Activated naive CD8-positive, alpha-beta T cell treated with anti-CD3 and anti-CD28 coated beads, Interleukin-2, amount 10 ng/mL, durations not matched to agents 7 days and 5 days (primary cell): ENCODE measurements around the gene RCOR3. TPM values are rescaled to one million over a fixed set of nuclear protein-coding genes. Genes with fewer than 3 reads are reported as not detected.
"Not testable (repeated sequence)": the region's sequence is repeated elsewhere in the genome, so short reads cannot be mapped to it uniquely, and the experiment has no call there.

Experiments
- ATAC-seq: fragments of 150-1000 bp; cut with Tn5 transposase; one replicate; pipeline ENCODE4 v1.10.0; 2021; ENCODE audit warnings: low read depth, moderate library complexity
- POLR2A ChIA-PET: fragments of 350-600 bp; sonication (Branson Sonifier 250); formaldehyde crosslinking; loops from one replicate; lab custom pipeline; 2021; ENCODE audit warnings: antibody characterized with exemption; lab: Charles Lee
- DNase-seq: peaks from one replicate; pipeline ENCODE4 v3.0.0; 2021
- H3K27ac Mint-ChIP-seq: one replicate; pipeline ENCODE4 v1.8.0; 2022; ENCODE audit warnings: mild to moderate bottlenecking, mixed read lengths
- H3K27me3 Mint-ChIP-seq: one replicate; pipeline ENCODE4 v1.8.0; 2022; ENCODE audit warnings: mild to moderate bottlenecking, moderate library complexity, mixed read lengths
- H3K36me3 Mint-ChIP-seq: one replicate; pipeline ENCODE4 v1.8.0; 2021; ENCODE audit warnings: mild to moderate bottlenecking, mixed read lengths
- H3K4me1 Mint-ChIP-seq: one replicate; pipeline ENCODE4 v1.8.0; 2021; ENCODE audit warnings: mixed read lengths
- H3K4me3 Mint-ChIP-seq: one replicate; pipeline ENCODE4 v1.8.0; 2022; ENCODE audit warnings: mild to moderate bottlenecking, moderate library complexity, mixed read lengths
- H3K9me3 Mint-ChIP-seq: one replicate; pipeline ENCODE4 v1.8.0; 2021; ENCODE audit warnings: mixed read lengths
- total RNA-seq, 2 experiments: library from RNA; stranded (reverse); gene quantifications; one replicate each; pipeline ENCODE4 v1.2.3, GENCODE V29; 2021

The RCOR3 gene
- total RNA-seq, 2 experiments from 2014 or later = 54.8 to 61.1 TPM

DNA sequence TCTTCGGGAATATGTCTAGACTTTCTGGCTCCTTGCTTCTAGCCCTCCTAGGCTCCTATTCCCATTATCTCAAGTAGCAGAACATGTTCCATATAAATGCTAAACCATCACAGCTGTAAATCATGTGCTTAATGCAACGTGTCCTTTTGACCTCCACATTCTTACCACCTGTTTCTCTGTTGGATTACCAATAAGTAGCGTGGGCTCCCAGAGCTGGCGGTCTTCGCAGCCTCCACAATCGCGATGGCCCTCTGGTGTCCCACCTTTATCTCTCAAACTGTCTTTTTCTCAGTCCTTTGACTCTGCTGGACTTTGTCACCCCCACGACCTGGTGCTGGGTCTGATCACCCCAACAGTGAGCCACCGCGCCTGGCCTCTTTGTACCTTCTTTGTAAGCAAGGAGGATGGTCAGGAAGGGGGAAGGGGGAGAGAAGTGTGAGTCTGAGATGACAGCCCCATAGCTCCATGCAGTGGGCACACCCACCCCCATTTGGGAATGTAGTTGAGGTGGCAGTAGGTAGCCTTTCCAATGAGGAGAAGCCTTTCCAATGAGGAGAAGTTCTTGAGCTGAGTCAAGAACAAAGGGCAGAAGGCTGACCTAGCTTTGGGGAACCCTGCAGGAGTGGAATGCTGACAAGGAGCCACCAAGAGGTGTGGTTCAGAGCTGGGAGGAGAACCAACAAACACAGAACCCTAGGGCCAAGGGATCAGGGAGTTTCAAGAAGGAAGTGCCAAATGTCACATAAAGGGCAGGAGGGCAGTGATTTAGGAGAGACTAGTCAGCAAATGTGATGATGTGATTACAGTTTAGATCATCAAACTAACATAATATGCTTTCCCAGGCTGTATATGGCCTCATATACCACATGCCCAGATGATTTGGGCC is 81.7 kb downstream of the RCOR3 start:
- ATAC-seq = no peak
- Mint-ChIP-seq H3K4me1 (peaks cover 57% of the 10 kb centered on the region), H3K27me3 (no peaks in the 10 kb centered on the region), H3K36me3 (peaks cover 43% of the 10 kb centered on the region), H3K9me3 (no peaks in the 10 kb centered on the region), H3K4me3 (peak overlapping the region; percentile 10), H3K27ac (no peak overlapping the region)
- no peak for DNase-seq
- POLR2A ChIA-PET = interaction anchor here (2.3 kb wide), 1 partner anchor 12 kb away, joined by 11 read pairs; no protein-coding TSS in a partner anchor

DNA sequence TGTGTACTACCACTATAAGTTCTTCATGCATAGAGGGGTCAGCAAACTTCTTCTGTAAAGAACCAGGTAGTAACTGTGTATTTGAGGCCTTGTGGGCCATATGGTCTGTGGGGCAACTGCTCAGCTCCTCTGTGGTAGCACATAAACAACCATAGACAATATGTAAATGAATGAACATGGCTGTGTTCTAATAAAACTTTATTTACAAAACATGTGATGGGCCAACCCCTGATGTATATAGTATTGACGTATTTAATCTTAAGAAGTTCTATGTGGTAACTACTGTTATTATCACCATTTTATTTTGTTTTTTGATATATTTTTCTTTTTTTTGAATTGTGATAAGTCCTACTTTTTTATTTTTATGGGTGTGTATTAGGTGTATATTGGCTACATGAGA is 82.8 kb downstream of the RCOR3 start:
- ATAC-seq = no peak
- DNase-seq = no peak
- no peaks in the 10 kb centered on the region for H3K9me3 Mint-ChIP-seq
- H3K27ac Mint-ChIP-seq = no peak overlapping the region
- no peaks in the 10 kb centered on the region for H3K27me3 Mint-ChIP-seq
- POLR2A ChIA-PET = interaction anchor here (2.3 kb wide), 1 partner anchor 13 kb away, joined by 11 read pairs; no protein-coding TSS in a partner anchor
- H3K36me3 Mint-ChIP-seq = peaks cover 47% of the 10 kb centered on the region
- H3K4me1 Mint-ChIP-seq = peaks cover 51% of the 10 kb centered on the region
- H3K4me3 Mint-ChIP-seq = no peak overlapping the region

DNA sequence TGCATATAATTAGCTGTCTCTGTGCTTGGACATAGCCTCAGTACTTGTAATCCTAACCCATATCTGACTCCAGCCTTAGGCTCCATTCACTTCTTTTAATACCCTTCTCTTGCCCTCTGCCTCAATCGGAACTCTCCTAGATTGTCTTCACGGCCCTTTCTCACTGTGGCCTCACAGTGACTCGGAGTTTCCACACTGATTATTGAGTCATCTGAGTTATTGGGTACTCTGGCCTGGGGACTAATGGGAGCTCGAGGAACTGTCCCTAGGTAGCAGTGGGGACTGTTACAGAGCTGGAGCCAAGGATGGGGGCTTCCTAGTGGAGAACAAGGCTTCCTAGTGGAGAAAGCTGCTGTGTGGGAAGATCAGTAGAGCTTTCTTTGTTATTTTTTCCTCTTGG is 84.4 kb downstream of the RCOR3 start:
- Mint-ChIP-seq H3K9me3 (no peaks in the 10 kb centered on the region), H3K27me3 (no peaks in the 10 kb centered on the region), H3K4me3 (no peak overlapping the region), H3K36me3 (peaks cover 46% of the 10 kb centered on the region), H3K27ac (peak overlapping the region; percentile 21), H3K4me1 (peaks cover 47% of the 10 kb centered on the region)
- ATAC-seq (no peak), DNase-seq (no peak)
- POLR2A ChIA-PET = interaction anchor here (1.2 kb wide), 1 partner anchor 16 kb away, joined by 3 read pairs; no protein-coding TSS in a partner anchor

DNA sequence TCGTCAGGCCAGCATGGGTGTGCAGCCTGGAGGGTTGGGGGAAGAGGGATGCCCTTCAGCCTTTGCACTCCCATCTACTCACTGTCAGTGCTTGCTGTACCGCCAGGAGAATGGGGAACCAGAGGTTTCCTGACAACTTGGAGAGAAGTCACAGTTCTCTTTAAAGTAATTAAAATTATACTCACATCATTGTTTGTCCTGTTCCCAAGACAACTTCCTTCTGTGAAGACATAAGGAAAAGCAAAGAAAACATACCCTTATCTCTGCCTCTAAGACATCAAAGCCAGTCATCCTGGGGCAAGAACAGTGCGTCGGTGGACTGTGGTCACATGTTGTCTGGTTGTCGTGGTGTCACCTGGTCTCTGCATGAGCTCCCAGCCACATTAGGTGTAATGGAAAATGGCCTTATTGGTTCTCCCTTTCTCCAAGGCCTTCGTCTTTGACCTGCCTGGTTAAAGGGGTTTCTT is 85.0 kb downstream of the RCOR3 start:
- no peak for ATAC-seq
- H3K27ac Mint-ChIP-seq = no peak overlapping the region
- DNase-seq = no peak
- H3K4me3 Mint-ChIP-seq = no peak overlapping the region
- no peaks in the 10 kb centered on the region for H3K27me3 Mint-ChIP-seq
- peaks cover 48% of the 10 kb centered on the region for H3K36me3 Mint-ChIP-seq
- POLR2A ChIA-PET = interaction anchor here (1.2 kb wide), 1 partner anchor 17 kb away, joined by 3 read pairs; no protein-coding TSS in a partner anchor
- peaks cover 42% of the 10 kb centered on the region for H3K4me1 Mint-ChIP-seq
- no peaks in the 10 kb centered on the region for H3K9me3 Mint-ChIP-seq

DNA sequence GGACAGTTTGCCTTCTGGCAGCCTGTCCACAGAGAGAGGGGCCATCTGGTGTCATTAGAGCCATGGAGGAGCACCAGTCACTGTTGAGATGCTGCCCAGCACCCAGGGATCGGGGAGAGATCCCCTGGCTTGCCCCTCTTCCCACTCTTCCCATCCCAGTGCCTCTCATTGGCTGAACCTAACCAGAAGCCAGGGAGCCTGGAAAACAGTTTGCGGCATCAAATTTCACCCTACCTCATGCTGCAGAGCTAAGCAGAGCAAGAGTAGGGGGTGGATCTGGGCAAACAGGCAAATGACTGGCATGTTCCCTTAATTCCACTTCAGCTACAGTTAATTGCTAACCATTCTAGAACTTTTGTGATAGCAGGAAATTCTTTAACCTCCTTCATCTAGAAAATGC is 86.6 kb downstream of the RCOR3 start:
- ATAC-seq = no peak
- POLR2A ChIA-PET = interaction anchor here (1.1 kb wide), 1 partner anchor 16 kb away, joined by 3 read pairs; no protein-coding TSS in a partner anchor
- no peak overlapping the region for H3K4me3 Mint-ChIP-seq
- H3K9me3 Mint-ChIP-seq = peaks cover 2% of the 10 kb centered on the region
- peaks cover 41% of the 10 kb centered on the region for H3K4me1 Mint-ChIP-seq
- H3K36me3 Mint-ChIP-seq = peaks cover 56% of the 10 kb centered on the region
- no peak for DNase-seq
- H3K27ac Mint-ChIP-seq = no peak overlapping the region
- no peaks in the 10 kb centered on the region for H3K27me3 Mint-ChIP-seq

DNA sequence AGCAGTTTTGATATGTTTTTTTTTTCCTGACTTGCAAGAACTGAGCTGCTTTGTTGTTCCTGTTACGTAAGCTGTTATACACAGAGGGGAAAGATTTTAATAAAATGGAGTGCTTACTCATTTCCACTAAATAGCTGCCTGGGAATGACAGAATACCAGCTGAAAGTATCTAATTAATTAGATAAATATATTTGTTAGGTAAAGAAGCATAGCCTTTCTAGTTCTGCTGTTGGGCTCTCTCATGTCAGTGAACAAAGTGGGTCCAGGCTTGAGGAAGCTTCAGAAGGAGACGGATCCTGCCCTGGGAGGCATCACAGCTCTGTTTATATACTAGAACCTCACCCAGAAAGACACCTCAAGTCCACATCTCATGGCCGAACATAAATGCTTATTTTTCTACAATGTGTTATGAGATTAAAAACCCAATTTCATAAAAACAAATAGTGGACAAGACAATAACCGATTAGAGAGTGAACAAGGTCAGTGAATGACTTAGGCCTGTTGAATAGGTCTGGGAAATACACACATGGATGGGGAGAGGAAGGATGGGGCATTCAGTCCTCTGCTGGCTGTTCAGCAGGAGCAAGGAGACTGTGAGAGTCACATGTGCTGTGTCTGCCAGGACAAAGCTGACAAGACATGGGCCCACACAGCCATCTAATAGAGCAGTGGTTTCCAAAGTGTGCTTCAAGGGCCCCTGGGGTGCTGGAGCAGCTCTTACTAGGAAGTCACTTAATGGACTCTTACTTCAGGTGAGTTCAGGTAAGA is 88.1 kb downstream of the RCOR3 start:
- DNase-seq (no peak), ATAC-seq (no peak)
- Mint-ChIP-seq H3K27ac (no peak overlapping the region), H3K4me1 (peaks cover 40% of the 10 kb centered on the region), H3K27me3 (no peaks in the 10 kb centered on the region), H3K9me3 (peaks cover 12% of the 10 kb centered on the region), H3K36me3 (peaks cover 61% of the 10 kb centered on the region), H3K4me3 (no peak overlapping the region)
- POLR2A ChIA-PET = interaction anchor here (0.7 to 1.1 kb wide), 2 partner anchors 19 to 89 kb away, joined by 4 to 5 read pairs; no protein-coding TSS in a partner anchor

DNA sequence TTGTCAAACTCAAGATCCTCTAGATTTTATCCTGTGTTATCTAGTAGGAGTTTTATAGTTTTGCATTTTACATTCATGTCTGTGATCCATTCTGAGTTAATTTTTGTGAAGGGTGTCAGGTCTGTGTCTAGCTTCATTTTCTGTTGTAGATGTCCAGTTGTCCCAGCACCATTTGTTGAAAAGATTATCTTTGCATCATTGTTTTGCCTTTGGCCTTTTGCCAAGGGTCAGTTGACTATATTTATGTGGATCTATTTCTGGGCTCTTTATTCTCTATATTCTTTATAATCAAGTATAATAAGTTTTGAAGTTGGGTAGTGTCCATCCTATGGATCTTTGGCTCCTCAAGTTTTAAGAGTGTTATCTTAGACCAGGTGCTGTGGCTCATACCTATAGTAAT is 89.4 kb downstream of the RCOR3 start:
- no peak overlapping the region for H3K4me3 Mint-ChIP-seq
- peaks cover 12% of the 10 kb centered on the region for H3K9me3 Mint-ChIP-seq
- no peak overlapping the region for H3K27ac Mint-ChIP-seq
- POLR2A ChIA-PET = no interaction called here
- ATAC-seq (no peak), DNase-seq (no peak)
- peaks cover 61% of the 10 kb centered on the region for H3K36me3 Mint-ChIP-seq
- peaks cover 40% of the 10 kb centered on the region for H3K4me1 Mint-ChIP-seq
- no peaks in the 10 kb centered on the region for H3K27me3 Mint-ChIP-seq

DNA sequence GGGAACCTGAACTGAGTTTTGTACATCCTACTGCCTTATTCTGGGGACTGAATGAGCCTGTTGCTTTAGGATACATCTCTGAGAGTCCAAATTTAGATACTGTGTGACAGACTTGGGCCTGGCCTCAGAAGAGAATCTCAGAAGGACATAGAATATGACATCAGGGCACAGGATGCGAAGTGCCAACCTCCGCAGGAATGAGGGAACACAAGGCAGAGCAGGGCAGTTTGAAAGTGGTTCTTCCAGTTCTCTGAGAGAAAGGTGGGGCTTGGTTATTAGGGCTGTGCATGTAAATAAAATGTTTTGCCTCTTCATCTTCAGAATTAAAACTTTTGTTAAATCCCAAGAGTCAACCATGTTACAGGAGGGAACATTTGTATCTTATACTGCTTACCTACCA is 90.6 kb downstream of the RCOR3 start:
- Mint-ChIP-seq H3K4me1 (peaks cover 40% of the 10 kb centered on the region), H3K36me3 (peaks cover 62% of the 10 kb centered on the region), H3K27ac (no peak overlapping the region), H3K9me3 (peaks cover 12% of the 10 kb centered on the region), H3K4me3 (no peak overlapping the region), H3K27me3 (no peaks in the 10 kb centered on the region)
- no peak for ATAC-seq
- POLR2A ChIA-PET = no interaction called here
- no peak for DNase-seq

DNA sequence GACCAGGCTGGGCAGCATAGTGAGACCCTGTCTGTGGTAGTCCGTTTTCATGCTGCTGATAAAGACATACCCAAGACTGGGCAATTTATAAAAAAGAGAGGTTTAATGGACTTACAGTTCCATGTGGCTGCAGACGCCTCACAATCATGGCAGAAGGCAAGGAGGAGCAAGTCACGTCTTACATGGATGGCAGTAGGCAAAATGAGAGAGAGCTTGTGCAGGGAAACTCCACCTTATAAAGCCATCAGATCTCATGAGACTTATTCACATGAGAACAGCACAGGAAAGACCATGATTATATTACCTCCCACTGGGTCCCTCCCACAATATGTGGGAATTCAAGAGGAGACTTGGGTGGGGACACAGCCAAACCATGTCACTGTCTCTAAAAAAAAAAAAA is 92.9 kb downstream of the RCOR3 start:
- H3K27me3 Mint-ChIP-seq, DNase-seq, POLR2A ChIA-PET, ATAC-seq: not testable (repeated sequence)
- Mint-ChIP-seq H3K9me3 (peaks cover 12% of the 10 kb centered on the region), H3K4me3 (peak overlapping the region; percentile 20), H3K27ac (peak overlapping the region; percentile 47), H3K36me3 (peaks cover 62% of the 10 kb centered on the region), H3K4me1 (peaks cover 41% of the 10 kb centered on the region)

DNA sequence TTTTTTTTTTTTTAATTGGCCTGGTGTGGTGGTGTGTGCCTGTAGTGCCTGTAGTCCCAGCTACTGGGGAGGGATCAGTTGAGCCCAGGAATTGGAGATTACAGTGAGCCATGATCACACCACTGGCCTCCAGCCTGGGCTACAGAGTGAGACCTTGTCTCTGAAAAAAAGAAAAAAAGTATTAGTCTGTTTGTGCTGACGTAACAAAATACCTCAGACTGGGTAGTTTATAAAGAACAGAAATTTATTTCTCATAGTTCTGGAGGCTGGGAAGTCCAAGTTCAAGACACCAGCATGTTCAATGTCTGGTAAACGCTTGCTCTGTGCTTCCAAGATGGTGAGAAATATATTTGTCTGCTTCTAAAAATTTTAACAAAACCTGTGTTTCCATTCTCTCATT is 93.3 kb downstream of the RCOR3 start:
- POLR2A ChIA-PET = no interaction called here
- Mint-ChIP-seq H3K36me3 (peaks cover 58% of the 10 kb centered on the region), H3K9me3 (peaks cover 12% of the 10 kb centered on the region), H3K27me3 (no peaks in the 10 kb centered on the region), H3K27ac (peak overlapping the region; percentile 83), H3K4me3 (peak overlapping the region; percentile 80), H3K4me1 (peaks cover 37% of the 10 kb centered on the region)
- DNase-seq (no peak), ATAC-seq (no peak)

DNA sequence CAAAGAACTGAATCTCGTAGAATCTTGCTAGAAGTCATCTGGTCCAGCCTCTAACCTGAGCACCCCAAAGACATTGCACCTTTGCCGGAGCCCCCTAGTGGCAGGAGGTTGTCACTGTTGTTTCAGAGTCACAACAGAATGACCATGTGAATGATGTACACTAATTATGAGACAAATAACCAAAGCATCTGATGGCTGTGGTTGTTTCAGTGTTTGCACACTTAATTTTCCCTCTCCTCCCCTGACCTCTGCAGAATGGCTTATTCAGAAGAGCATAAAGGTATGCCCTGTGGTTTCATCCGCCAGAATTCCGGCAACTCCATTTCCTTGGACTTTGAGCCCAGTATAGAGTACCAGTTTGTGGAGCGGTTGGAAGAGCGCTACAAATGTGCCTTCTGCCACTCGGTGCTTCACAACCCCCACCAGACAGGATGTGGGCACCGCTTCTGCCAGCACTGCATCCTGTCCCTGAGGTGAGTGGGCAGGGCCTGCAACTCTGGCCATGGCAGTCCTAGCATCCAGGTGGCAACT is 93.9 kb downstream of the RCOR3 start:
- H3K4me1 Mint-ChIP-seq = peaks cover 33% of the 10 kb centered on the region
- peak overlapping the region; percentile 80 for H3K4me3 Mint-ChIP-seq
- POLR2A ChIA-PET = interaction anchor here (1.6 kb wide), 1 partner anchor 25 kb away, joined by 9 read pairs; no protein-coding TSS in a partner anchor
- no peaks in the 10 kb centered on the region for H3K27me3 Mint-ChIP-seq
- H3K9me3 Mint-ChIP-seq = peaks cover 12% of the 10 kb centered on the region
- DNase-seq (no peak), ATAC-seq (peak; percentile 69)
- H3K27ac Mint-ChIP-seq = peak overlapping the region; percentile 83
- H3K36me3 Mint-ChIP-seq = peaks cover 55% of the 10 kb centered on the region

DNA sequence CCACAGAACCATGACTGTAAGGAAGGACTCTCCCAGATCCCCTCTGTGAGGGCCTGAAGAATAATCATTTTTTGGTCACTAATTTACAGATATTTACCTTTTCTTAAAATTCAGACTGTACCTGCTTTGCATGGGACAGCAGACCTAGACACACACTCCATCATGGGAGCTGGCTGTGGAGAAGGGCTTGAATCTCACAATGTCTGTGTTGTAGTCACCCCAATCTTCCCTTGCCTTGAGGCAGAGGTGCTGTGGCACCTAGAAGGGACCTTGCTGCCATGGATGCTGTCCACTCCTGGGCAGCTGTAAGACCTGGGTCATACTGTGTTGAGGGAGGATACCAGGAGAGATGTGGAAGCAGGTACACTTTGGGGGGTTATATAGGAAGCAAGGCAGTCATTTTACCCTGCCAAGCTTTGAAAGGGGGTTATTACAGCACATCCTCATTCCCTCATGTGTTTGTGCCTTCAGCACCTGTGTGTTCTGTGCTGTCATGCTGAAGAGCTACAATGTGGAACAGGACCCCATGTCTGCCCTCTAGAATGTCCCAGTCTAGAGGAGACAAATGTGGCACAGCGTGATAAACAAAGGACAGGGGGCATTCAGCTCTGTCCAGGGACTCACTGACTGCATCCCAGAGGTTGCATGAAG is 94.5 kb downstream of the RCOR3 start:
- Mint-ChIP-seq H3K27ac (peak overlapping the region; percentile 83), H3K9me3 (peaks cover 12% of the 10 kb centered on the region), H3K4me1 (peaks cover 33% of the 10 kb centered on the region), H3K27me3 (no peaks in the 10 kb centered on the region), H3K36me3 (peaks cover 52% of the 10 kb centered on the region), H3K4me3 (peak overlapping the region; percentile 80)
- DNase-seq = no peak
- POLR2A ChIA-PET = interaction anchor here (1.6 kb wide), 2 partner anchors 18 to 26 kb away, joined by 4 to 9 read pairs; no protein-coding TSS in a partner anchor
- ATAC-seq = peak; percentile 32
